Measurements from ENCODE around the gene CFAP299.

GRCh38 chr4:80614319-80614718, 278.8 kb downstream of the CFAP299 start:
- TF ChIP-seq CTCF (IDR thresholded peaks at IDR 0.05) (no peak), POLR2A (IDR thresholded peaks at IDR 0.05) (no peak)
